Parathyroid adenoma (tissue), 2 donors: ENCODE results near the gene CCDC120.

Experiments used
- H2AFZ ChIP-seq: fragments of 300-600 bp; sonication (generic); one replicate; pipeline ENCODE4 v1.7.0; 2017; ENCODE audit warnings: antibody characterized with exemption, mild to moderate bottlenecking
- H3K27ac ChIP-seq: fragments of 300-600 bp; sonication (generic); one replicate; pipeline ENCODE4 v1.7.0; 2017
- H3K27me3 ChIP-seq: fragments of 300-600 bp; sonication (generic); one replicate; pipeline ENCODE4 v1.7.0; 2017; ENCODE audit warnings: low read length; ENCODE audit not compliant: control insufficient read depth, insufficient read depth
- H3K36me3 ChIP-seq: fragments of 300-600 bp; sonication (generic); one replicate; pipeline ENCODE4 v1.7.0; 2017; ENCODE audit warnings: low read length; ENCODE audit not compliant: control insufficient read depth, insufficient read depth
- H3K4me1 ChIP-seq: fragments of 300-600 bp; sonication (generic); one replicate; pipeline ENCODE4 v1.7.0; 2017; ENCODE audit warnings: control low read depth
- H3K4me2 ChIP-seq: fragments of 300-600 bp; sonication (generic); one replicate; pipeline ENCODE4 v1.7.0; 2017; ENCODE audit warnings: low read length
- H3K4me3 ChIP-seq: fragments of 300-600 bp; sonication (generic); one replicate; pipeline ENCODE4 v1.7.0; 2017; ENCODE audit warnings: low read depth, low read length
- H3K79me2 ChIP-seq: fragments of 300-600 bp; sonication (generic); one replicate; pipeline ENCODE4 v1.7.0; 2017; ENCODE audit warnings: control low read depth
- H3K9ac ChIP-seq: fragments of 300-600 bp; sonication (generic); one replicate; pipeline ENCODE4 v1.7.0; 2017; ENCODE audit warnings: mild to moderate bottlenecking
- H3K9me3 ChIP-seq: fragments of 300-600 bp; sonication (generic); one replicate; pipeline ENCODE4 v1.7.0; 2017; ENCODE audit warnings: low read length; ENCODE audit not compliant: control insufficient read depth
- CTCF ChIP-seq: fragments of 300-600 bp; sonication (generic); IDR thresholded peaks from one replicate; pipeline ENCODE4 v1.7.0; 2017; ENCODE audit warnings: antibody characterized with exemption, mild to moderate bottlenecking
- donor health status: primary hyperparathyroidism.

CCDC120 gene

GRCh38 chrX:49096419-49096818 lies 37.6 kb downstream of the CCDC120 start:
- H3K4me2 ChIP-seq, result no peak overlapping the region
- H3K4me3 ChIP-seq, result no peak overlapping the region
- no peaks in the 10 kb centered on the region for H3K27me3 ChIP-seq
- H3K9ac ChIP-seq, result no peak overlapping the region
- H3K4me1 ChIP-seq, result no peaks in the 10 kb centered on the region
- no peaks in the 10 kb centered on the region for H3K36me3 ChIP-seq
- no peak overlapping the region for H3K27ac ChIP-seq
- H3K9me3 ChIP-seq, result no peaks in the 10 kb centered on the region
- no peak overlapping the region for H2AFZ ChIP-seq
- no peak for TF ChIP-seq CTCF
- no peaks in the 10 kb centered on the region for H3K79me2 ChIP-seq

DNA sequence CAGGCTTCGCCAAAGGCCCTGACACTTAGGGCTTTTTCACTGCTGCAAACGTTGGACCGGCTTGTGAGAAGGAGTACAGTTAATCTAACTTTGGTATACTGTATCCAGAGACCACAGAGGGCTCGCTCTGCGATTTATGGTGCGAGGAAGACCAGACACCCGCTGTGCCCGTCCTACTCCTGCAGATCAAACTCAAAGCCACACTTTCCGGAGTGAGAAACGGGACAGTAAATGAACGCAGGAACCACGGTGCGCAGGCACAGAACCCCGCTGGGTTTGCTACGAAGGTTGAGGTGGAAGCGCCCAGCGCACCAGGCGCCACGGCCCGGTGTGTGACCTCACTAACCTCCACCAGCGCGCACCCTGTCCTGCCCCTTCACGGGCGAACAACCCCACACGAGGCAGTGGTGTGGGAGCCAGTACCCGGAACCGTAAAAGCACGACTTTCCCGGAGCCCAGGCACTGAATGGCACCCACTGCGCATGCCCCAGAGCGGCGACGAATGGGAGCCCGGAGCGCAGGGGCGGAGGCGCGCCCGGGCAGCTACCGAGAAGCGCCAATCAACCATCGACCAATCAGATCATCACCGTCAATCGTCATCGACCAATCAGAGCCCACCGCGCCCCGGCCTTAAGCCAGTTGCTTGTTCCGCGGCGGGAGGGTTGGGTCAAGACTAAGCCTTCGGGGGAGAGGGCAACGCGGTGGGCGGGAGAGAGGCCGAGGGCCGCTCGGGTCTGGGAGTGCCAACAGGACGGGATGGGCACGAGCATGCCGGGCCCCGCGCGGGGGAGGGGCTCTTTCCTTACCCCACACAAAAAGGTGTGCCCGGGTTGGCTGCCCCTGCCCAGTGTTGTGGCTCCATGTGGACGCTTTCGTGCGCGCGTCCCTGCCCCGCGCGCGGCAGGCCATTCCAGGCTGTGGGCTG lies 42.2 kb downstream of the CCDC120 start:
- Histone ChIP-seq H3K27me3 (no peaks in the 10 kb centered on the region), H3K36me3 (no peaks in the 10 kb centered on the region), H3K4me2 (peak overlapping the region; percentile 87), H3K9me3 (no peaks in the 10 kb centered on the region), H3K4me1 (no peaks in the 10 kb centered on the region), H3K9ac (no peak overlapping the region), H3K4me3 (peak overlapping the region; percentile 70), H3K79me2 (no peaks in the 10 kb centered on the region), H2AFZ (peak overlapping the region; percentile 84), H3K27ac (peak overlapping the region; percentile 53)
- no peak for TF ChIP-seq CTCF

- H3K4me1 ChIP-seq, result no peaks in the 10 kb centered on the region
- H3K4me2 ChIP-seq, result peak overlapping the region; percentile 87
- TF ChIP-seq CTCF, result no peak
- H2AFZ ChIP-seq, result peak overlapping the region; percentile 70
- H3K4me3 ChIP-seq, result peak overlapping the region; percentile 70
- no peaks in the 10 kb centered on the region for H3K9me3 ChIP-seq
- no peaks in the 10 kb centered on the region for H3K36me3 ChIP-seq
- H3K27me3 ChIP-seq, result no peaks in the 10 kb centered on the region
- H3K79me2 ChIP-seq, result no peaks in the 10 kb centered on the region
- no peak overlapping the region for H3K27ac ChIP-seq
- no peak overlapping the region for H3K9ac ChIP-seq
Observed at GRCh38 chrX:49101629-49101984, 42.8 kb downstream of the CCDC120 start.

GRCh38 chrX:49102190-49102589 lies 43.4 kb downstream of the CCDC120 start:
- no peaks in the 10 kb centered on the region for H3K36me3 ChIP-seq
- no peaks in the 10 kb centered on the region for H3K27me3 ChIP-seq
- no peak overlapping the region for H3K27ac ChIP-seq
- H3K4me1 ChIP-seq, result no peaks in the 10 kb centered on the region
- no peak overlapping the region for H3K4me3 ChIP-seq
- no peak for TF ChIP-seq CTCF
- no peak overlapping the region for H3K9ac ChIP-seq
- H3K79me2 ChIP-seq, result no peaks in the 10 kb centered on the region
- no peak overlapping the region for H3K4me2 ChIP-seq
- H3K9me3 ChIP-seq, result no peaks in the 10 kb centered on the region
- H2AFZ ChIP-seq, result no peak overlapping the region

DNA sequence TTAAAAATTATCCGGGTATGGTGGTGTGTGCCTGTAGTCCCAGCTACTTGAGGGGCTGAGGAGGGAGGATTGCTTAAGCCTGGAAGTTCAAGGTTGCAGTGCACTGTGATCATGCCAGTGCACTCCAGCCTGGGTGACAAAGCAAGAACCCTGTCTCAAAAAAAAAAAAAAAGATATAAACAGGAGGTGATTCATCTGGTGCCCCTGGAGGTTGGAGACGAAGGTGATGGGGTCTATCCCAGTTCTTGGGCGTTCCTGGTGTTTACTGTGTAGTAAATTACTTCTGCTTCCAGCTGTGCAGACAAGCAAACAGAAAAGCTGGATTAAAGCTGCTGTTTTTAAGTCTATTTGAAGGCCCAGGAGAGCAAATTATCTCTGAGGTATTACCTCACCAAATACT lies 44.8 kb downstream of the CCDC120 start:
- Histone ChIP-seq H3K27me3 (no peaks in the 10 kb centered on the region), H3K4me3 (no peak overlapping the region), H3K27ac (no peak overlapping the region), H3K9ac (no peak overlapping the region), H3K4me2 (no peak overlapping the region), H3K9me3 (no peaks in the 10 kb centered on the region), H3K36me3 (no peaks in the 10 kb centered on the region), H3K4me1 (no peaks in the 10 kb centered on the region), H2AFZ (no peak overlapping the region), H3K79me2 (no peaks in the 10 kb centered on the region)
- TF ChIP-seq CTCF, result no peak
